ENCODE measurements around the gene PRDM10.

PRDM10 gene

GRCh38 chr11:130002352-130002845, at the start of gene PRDM10:
Gene PRDM10, minus strand, starts transcription at chr11:130002835. Its CDS starts 41,871 bp downstream, at chr11:129960964.
- ATAC-seq (ENCODE audit: low read depth) (peak; percentile 68), DNase-seq (ENCODE audit: low spot score in 2 of 2) (peak; percentile 94 to 96)
- Mint-ChIP-seq H3K4me3 (peak within 1 kb of the TSS; percentile 99), H3K36me3 (no peaks in the 10 kb centered on the region), H3K27ac (peak within 1 kb of the TSS; percentile 100), H3K27me3 (peaks cover 5% of the 10 kb centered on the region), H3K4me1 (peaks cover 13% of the 10 kb centered on the region), H3K9me3 (no peaks in the 10 kb centered on the region)

GRCh38 chr11:130051082-130051481, 48.4 kb upstream of the PRDM10 start:
- no peak for ATAC-seq (ENCODE audit: low read depth)
- H3K9me3 Mint-ChIP-seq = no peaks in the 10 kb centered on the region
- no peak overlapping the region for H3K27ac Mint-ChIP-seq
- H3K36me3 Mint-ChIP-seq = no peaks in the 10 kb centered on the region
- H3K27me3 Mint-ChIP-seq = no peaks in the 10 kb centered on the region
- no peak for DNase-seq (ENCODE audit: low spot score in 2 of 2)
- no peak overlapping the region for H3K4me3 Mint-ChIP-seq
- H3K4me1 Mint-ChIP-seq = no peaks in the 10 kb centered on the region

DNA sequence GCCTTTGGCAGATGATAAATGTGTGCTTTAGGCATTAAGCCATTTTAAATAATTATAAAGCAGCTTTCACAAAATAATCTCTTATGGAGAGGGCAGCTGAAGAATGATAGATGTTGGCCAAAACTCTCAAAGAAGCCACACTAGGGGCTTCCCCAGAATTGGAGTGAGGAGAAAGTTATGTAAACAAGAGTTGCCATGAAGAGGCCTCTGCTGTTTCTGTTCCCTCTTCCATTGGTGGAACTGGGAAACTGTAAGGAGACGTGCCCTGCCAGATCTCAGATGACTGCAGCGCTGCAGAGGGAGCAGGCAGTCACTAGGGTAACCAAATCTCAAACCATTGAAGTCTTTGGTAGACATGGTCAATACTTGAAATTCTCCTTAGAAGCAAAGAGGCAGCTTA, 47.6 kb upstream of the PRDM10 start:
- H3K9me3 Mint-ChIP-seq = no peaks in the 10 kb centered on the region
- H3K4me1 Mint-ChIP-seq = no peaks in the 10 kb centered on the region
- H3K27me3 Mint-ChIP-seq = no peaks in the 10 kb centered on the region
- ATAC-seq (ENCODE audit: low read depth) (no peak), DNase-seq (ENCODE audit: low spot score in 2 of 2) (no peak)
- H3K4me3 Mint-ChIP-seq = no peak overlapping the region
- H3K36me3 Mint-ChIP-seq = no peaks in the 10 kb centered on the region
- no peak overlapping the region for H3K27ac Mint-ChIP-seq

- no peak for DNase-seq (ENCODE audit: low spot score in 2 of 2)
- H3K4me3 Mint-ChIP-seq = no peak overlapping the region
- H3K9me3 Mint-ChIP-seq = no peaks in the 10 kb centered on the region
- H3K27ac Mint-ChIP-seq = no peak overlapping the region
- H3K36me3 Mint-ChIP-seq = no peaks in the 10 kb centered on the region
- H3K4me1 Mint-ChIP-seq = no peaks in the 10 kb centered on the region
- ATAC-seq (ENCODE audit: low read depth) = no peak
- H3K27me3 Mint-ChIP-seq = peaks cover 2% of the 10 kb centered on the region
Measured at GRCh38 chr11:130049328-130049771, 46.7 kb upstream of the PRDM10 start.

DNA sequence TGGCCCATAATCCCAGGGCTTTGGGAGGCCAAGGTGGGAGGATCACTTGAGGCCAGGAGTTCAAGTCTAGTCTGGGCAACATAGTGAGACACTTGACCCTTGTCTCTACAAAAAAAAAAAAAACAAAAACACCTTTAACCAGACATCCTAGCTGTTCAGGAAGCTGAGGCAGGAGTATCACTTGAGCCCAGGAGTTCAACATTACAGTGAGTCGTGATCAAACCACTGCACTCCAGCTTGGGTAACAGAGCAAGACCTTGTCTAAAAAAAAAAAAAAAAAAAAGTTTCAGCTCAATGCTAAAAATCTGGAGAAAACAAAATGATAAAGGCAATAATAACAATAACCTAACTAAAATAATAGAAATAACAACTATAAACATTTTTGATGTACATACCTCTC, 44.5 kb upstream of the PRDM10 start:
- no peak overlapping the region for H3K4me3 Mint-ChIP-seq
- no peak for ATAC-seq (ENCODE audit: low read depth)
- DNase-seq (ENCODE audit: low spot score in 2 of 2) = no peak
- no peak overlapping the region for H3K27ac Mint-ChIP-seq
- H3K9me3 Mint-ChIP-seq = no peaks in the 10 kb centered on the region
- peaks cover 5% of the 10 kb centered on the region for H3K27me3 Mint-ChIP-seq
- peaks cover 4% of the 10 kb centered on the region for H3K4me1 Mint-ChIP-seq
- no peaks in the 10 kb centered on the region for H3K36me3 Mint-ChIP-seq

- Mint-ChIP-seq H3K4me3 (no peak overlapping the region), H3K27me3 (peaks cover 8% of the 10 kb centered on the region), H3K9me3 (no peaks in the 10 kb centered on the region), H3K36me3 (no peaks in the 10 kb centered on the region), H3K4me1 (peaks cover 7% of the 10 kb centered on the region), H3K27ac (no peak overlapping the region)
- no peak for DNase-seq (ENCODE audit: low spot score in 2 of 2)
- no peak for ATAC-seq (ENCODE audit: low read depth)
Measured at GRCh38 chr11:130043575-130043974, 40.9 kb upstream of the PRDM10 start.

GRCh38 chr11:130042093-130042591, 39.5 kb upstream of the PRDM10 start:
- Mint-ChIP-seq H3K27me3 (peaks cover 14% of the 10 kb centered on the region), H3K9me3 (no peaks in the 10 kb centered on the region), H3K4me1 (peaks cover 7% of the 10 kb centered on the region), H3K36me3 (no peaks in the 10 kb centered on the region), H3K4me3 (no peak overlapping the region), H3K27ac (no peak overlapping the region)
- DNase-seq (ENCODE audit: low spot score in 2 of 2) (no peak), ATAC-seq (ENCODE audit: low read depth) (no peak)

DNA sequence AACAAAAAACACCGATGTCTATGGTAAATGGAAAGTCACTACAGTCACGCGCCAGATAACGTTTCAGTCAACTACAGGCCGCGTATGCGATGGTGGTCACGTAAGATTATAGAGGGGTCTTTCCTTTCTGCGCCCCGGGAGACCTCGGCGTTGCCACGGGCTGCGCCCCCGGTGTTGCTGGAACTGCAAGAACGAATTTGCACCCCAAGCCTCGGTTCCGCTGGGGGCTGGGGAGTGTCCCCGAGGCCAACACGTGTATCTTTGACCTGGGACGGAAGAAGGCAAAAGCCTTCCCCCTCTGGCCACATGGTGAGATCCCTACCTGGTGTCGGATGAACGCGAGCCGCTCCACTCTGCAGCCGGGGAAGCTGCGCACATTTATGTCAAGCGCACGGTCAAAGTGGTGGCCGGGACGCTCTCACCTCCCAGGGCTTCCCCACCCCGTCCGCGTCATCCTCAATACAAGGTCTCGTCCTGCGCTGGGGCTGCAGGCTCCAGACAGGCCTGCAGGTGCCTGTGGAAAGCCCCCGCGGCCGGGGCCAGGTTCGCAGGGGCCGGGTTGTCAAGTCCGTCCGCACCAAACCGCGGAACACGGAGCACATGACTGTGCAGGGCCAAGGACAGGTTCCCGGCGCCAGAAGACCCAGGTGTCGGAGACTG, 37.8 kb upstream of the PRDM10 start:
- DNase-seq (ENCODE audit: low spot score in 2 of 2) = no peak
- Mint-ChIP-seq H3K4me1 (peaks cover 7% of the 10 kb centered on the region), H3K9me3 (no peaks in the 10 kb centered on the region), H3K36me3 (no peaks in the 10 kb centered on the region), H3K27ac (no peak overlapping the region), H3K27me3 (peaks cover 18% of the 10 kb centered on the region), H3K4me3 (no peak overlapping the region)
- ATAC-seq (ENCODE audit: low read depth) = no peak

GRCh38 chr11:130037881-130038585, 35.4 kb upstream of the PRDM10 start:
- Mint-ChIP-seq H3K4me3 (no peak overlapping the region), H3K36me3 (no peaks in the 10 kb centered on the region), H3K4me1 (peaks cover 3% of the 10 kb centered on the region), H3K27ac (no peak overlapping the region), H3K9me3 (no peaks in the 10 kb centered on the region), H3K27me3 (peaks cover 16% of the 10 kb centered on the region)
- ATAC-seq (ENCODE audit: low read depth) (no peak), DNase-seq (ENCODE audit: low spot score in 2 of 2) (no peak)

GRCh38 chr11:130037058-130037457, 34.4 kb upstream of the PRDM10 start:
- H3K27ac Mint-ChIP-seq = no peak overlapping the region
- no peak overlapping the region for H3K4me3 Mint-ChIP-seq
- H3K9me3 Mint-ChIP-seq = no peaks in the 10 kb centered on the region
- no peaks in the 10 kb centered on the region for H3K36me3 Mint-ChIP-seq
- no peak for DNase-seq (ENCODE audit: low spot score in 2 of 2)
- ATAC-seq (ENCODE audit: low read depth) = no peak
- H3K4me1 Mint-ChIP-seq = peaks cover 2% of the 10 kb centered on the region
- peaks cover 15% of the 10 kb centered on the region for H3K27me3 Mint-ChIP-seq

GRCh38 chr11:130034236-130034635, 31.6 kb upstream of the PRDM10 start:
- no peak overlapping the region for H3K4me3 Mint-ChIP-seq
- ATAC-seq (ENCODE audit: low read depth) (no peak), DNase-seq (ENCODE audit: low spot score in 2 of 2) (no peak)
- no peaks in the 10 kb centered on the region for H3K9me3 Mint-ChIP-seq
- H3K27me3 Mint-ChIP-seq = peaks cover 19% of the 10 kb centered on the region
- H3K4me1 Mint-ChIP-seq = no peaks in the 10 kb centered on the region
- H3K27ac Mint-ChIP-seq = no peak overlapping the region
- no peaks in the 10 kb centered on the region for H3K36me3 Mint-ChIP-seq

DNA sequence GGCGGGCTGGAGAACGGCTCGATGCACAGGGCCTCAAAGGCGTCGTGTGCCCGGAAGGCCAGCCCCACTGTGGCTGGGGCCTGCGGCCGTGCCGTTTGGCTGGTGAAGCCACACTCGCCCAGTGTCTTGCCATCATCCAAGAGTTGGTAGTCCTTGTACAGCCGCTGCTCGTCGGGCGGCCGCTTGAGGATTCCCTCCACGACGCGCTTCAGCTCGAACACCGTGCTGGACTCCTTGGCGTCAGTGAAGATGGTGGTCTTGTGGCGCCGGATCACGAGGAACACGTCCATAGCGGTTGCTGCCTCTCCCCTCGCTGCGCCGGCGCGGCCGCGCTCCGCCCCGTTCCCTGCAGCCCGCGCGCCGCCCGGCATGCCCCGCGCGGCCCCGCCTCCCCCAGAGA, 30.3 kb upstream of the PRDM10 start:
- no peak for ATAC-seq (ENCODE audit: low read depth)
- H3K4me3 Mint-ChIP-seq = no peak overlapping the region
- H3K27me3 Mint-ChIP-seq = peaks cover 21% of the 10 kb centered on the region
- H3K27ac Mint-ChIP-seq = no peak overlapping the region
- H3K9me3 Mint-ChIP-seq = no peaks in the 10 kb centered on the region
- no peaks in the 10 kb centered on the region for H3K36me3 Mint-ChIP-seq
- no peak for DNase-seq (ENCODE audit: low spot score in 2 of 2)
- no peaks in the 10 kb centered on the region for H3K4me1 Mint-ChIP-seq

GRCh38 chr11:130031945-130032344, 29.3 kb upstream of the PRDM10 start:
- DNase-seq (ENCODE audit: low spot score in 2 of 2) (no peak), ATAC-seq (ENCODE audit: low read depth) (no peak)
- H3K9me3 Mint-ChIP-seq = no peaks in the 10 kb centered on the region
- peaks cover 24% of the 10 kb centered on the region for H3K27me3 Mint-ChIP-seq
- H3K4me3 Mint-ChIP-seq = no peak overlapping the region
- no peaks in the 10 kb centered on the region for H3K36me3 Mint-ChIP-seq
- H3K4me1 Mint-ChIP-seq = no peaks in the 10 kb centered on the region
- H3K27ac Mint-ChIP-seq = no peak overlapping the region

GRCh38 chr11:130031056-130031455, 28.4 kb upstream of the PRDM10 start:
- Mint-ChIP-seq H3K4me1 (no peaks in the 10 kb centered on the region), H3K36me3 (no peaks in the 10 kb centered on the region), H3K9me3 (no peaks in the 10 kb centered on the region)

More at GRCh38 chr11:130031056-130031455, 28.4 kb upstream of the PRDM10 start:
- H3K27me3 Mint-ChIP-seq = peaks cover 21% of the 10 kb centered on the region
- no peak overlapping the region for H3K27ac Mint-ChIP-seq
- H3K4me3 Mint-ChIP-seq = no peak overlapping the region
- no peak for DNase-seq (ENCODE audit: low spot score in 2 of 2)
- ATAC-seq (ENCODE audit: low read depth) = no peak

Data from memory B cell (primary cell).